DMS79 (cell line): ENCODE results near the gene TMEM109.

Experiments
- DNase-seq: peaks from one replicate; lab custom pipeline; 2025; lab: John Stamatoyannopoulos, UW

TMEM109 gene

DNA sequence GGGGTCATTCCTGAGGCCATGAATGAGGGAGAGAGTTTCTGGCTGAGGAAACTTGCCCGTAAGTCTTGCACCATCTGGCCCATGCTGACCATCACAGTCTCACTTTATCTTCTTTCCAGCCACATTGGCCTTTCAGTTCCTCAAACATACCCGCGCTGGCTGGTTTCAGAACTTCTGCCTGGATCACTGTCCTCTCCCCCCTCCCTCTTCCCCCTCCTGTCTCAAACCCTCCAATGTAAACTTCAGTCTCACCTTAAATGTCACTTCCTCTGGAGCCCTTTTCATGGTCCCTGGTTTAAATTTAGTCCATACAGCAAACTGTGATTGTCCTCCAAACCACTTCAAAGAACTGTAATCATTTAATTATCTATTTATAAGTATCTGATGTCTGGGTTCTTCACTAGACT, 3.7 kb upstream of the TMEM109 start:
- no peak for DNase-seq

DNA sequence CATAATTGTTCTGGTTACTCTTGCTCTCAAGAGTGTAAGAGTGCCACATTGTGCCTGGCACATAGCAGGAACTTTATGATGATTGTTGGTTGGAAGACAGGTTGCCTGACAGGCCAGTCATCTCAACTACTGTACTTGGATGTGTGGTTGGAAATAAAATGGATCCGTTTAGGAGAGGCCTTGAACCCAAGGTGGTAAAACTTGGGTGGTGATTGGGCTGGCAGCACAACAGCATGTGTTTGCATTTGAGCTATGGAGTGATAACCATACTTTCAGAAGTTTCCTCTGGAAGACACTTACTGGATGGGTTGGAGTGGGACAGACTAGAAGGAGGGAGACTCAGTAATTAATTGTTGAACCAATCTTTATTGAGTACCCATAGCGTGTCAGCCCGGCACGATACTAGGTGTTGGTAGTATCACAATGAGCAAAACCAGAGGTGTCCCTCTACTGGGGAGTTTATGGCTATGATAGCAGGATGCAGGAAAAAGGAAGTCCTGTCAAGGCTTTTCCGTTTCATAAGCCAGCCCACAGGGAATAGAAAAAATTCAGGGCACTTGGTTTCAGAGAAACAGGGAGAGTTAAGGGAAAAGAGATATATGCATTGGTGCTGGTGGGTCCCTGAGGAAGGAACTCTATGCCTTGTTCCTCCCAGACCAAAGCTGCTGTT, 3.1 kb upstream of the TMEM109 start:
- no peak for DNase-seq

DNA sequence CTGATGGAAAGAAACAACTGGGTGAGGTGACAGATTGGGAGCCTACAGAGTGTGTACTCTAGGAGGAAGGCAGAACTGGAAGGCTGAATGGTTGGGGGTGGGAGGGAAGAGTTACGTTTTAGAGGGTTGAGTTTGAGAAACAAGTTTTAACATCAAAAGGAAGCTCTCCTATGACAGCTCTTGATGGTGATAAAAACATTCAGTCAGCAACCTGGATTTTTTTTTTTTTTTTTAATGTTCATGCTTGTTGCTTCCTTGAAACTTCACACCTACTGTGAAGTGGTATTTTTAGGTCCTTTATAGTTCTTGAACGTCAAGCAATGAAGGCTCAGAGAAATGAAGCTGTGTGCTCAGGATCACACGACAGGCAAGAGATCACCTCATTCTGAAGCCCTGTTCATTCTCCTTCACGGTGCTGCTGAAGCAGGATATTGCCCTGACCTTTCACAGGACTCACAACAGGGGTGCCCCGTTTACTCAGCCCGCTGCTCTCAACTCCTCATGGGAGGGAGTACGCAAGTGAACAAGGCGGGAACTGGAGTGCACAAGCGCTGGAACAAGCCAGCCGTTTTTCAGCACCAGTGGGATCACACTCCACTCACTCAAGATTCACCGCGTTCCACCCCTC, 1.6 kb upstream of the TMEM109 start:
- peak; percentile 53 for DNase-seq

GRCh38 chr11:60912851-60913528, 968 bp upstream of the TMEM109 start:
- no peak for DNase-seq

DNA sequence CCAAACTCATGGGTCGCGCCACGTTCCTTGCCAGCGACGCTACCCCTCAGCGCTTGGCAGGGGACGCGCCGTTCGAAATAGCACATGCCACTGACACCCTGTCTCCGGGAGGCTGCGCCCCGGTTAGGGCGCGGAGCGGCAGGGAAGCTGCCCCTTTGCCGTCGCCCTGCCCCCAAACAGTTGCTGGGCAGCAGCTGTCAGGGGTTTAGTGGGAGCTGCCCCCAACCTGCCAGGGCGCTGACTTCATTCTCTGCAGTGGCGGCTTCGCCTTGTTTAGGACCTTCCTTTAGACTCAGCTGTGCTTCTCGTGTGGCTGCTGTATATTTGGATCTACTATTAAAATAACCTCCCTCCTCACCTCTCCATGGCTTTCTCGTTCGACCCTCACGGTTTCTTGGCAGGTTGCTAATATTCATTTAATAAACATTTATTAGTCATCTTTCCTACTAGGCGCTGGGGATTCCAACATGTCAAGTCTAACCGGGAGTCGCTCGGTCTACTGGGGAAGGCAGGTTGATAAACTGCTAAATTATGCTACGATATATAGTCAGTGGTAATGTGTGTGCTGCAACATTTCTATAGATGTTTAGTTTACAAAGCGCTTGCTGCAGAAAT, 782 bp downstream of the TMEM109 start:
- no peak for DNase-seq

DNA sequence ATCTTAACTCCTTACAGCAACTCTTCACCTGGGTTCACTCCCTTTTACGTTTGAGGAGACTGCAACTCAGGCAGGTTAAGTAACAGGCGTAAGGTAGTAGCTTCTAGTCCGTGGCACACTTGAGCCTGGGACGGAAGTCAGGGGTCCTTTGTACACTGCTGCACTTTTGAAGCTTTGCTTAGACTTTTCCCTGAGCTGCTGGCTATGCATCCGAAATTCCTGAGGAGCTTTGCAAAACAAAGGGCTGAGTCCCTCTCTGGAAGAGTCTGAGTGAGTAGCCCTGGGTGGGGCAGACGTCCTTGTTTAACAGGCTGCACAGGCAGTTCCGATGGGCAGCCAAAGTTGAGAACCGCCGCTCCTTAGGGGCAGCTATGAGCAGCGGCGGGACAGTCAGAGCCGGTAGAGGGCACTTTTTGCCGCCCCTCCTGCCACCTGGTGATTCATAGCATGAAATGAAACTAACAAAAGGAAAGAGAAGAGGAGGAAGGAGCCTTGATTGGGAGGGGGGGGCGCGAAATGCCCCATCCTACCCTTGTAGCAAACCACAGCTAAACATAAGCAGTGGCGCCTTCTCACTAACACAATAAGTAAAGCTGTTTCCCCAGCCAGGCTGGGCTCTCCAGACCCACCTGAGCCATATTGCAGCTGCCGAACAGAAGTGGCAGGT, 1.4 kb downstream of the TMEM109 start:
- DNase-seq: peak; percentile 67

DNA sequence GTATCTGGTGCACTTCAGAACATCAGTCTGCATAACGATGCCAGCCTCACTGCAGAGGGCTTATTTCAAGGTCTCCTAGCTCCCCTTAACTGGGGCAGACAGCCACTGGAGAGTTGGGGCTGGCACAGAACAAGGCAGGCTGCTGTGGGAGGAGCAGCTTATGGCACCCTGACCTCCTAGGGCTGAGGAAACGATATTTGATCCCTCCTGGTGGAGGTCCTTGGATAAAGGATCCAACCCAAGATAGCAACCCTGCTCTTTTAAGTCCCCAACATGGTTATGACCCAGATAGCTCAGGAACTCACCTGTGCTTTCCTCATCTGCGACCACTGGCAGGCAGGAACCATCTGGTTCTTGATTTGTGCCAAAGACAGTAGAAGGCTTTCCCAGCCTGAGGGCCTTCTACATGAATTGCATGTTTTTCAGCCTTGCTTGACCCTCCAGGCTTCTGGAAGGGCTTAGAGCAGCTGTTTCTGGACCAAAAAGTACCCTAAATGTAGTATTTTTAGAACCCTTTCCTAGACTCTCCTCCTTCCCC, 2.8 kb downstream of the TMEM109 start:
- no peak for DNase-seq

DNA sequence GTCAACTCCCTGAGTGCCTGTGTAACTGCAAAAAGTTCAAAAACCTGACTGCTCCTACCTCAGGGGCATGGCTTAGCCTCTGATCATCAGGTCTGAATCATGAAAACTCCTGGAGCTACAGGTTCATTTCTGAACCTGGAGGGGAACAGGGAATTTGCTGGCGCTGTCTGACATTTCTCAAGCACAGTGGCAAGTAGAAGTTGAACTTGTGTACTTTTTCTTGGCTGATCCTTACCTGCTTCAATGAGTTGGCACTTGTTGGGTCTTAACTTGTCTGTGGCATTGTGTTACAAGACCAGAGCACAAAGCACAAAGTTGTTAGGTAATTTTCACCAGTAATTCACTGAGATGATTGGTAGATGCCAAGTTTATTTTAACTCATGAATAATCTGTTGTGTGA, 3.3 kb downstream of the TMEM109 start:
- no peak for DNase-seq

DNA sequence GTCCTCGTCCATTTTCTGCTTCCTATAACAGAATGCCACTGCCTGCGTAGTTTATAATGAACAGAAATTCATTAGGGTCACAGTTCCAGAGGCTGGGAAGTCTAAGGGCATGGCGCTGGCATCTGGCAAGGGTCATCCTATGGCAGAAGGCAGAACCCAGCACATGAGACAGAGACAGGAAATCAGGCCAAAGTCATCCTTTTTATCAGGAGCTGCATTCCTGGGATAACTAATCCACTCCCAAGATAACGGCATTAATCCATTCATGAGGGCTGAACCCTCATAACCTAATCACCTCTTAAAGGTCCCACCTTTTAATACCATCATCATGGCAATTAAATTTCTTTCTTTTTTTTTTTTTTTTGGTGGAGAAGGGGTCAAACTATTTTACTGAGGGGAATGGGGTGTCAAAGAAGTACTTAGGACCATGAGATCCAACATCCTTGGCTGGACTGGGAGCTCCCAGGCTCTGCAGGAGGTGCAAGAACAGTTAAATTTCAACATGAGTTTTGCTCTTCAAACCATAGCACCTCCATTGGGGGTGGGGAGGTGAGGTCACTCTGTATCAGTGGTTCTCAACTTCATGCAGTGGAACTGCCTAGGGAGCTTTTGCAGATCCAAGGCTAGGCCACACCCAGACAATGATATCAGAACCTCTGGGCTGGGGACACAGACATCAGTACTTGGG, 4.4 kb downstream of the TMEM109 start:
- DNase-seq: no peak

DNA sequence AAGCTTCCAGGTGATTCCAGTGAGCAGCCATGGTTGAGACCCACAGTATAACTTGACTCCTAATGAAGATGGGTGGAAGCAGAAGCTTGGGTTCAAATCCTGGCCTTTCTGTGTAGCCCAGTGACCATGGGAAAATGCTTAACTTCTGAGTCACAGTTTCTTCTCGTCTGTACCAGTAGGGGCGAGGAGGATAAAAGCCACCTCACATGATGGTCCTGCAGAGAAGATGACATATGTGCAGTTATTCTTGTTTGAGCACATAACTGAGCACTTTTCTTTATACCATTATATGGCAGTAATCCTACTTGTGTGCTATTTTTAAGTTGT, 4.9 kb downstream of the TMEM109 start:
- no peak for DNase-seq

DNA sequence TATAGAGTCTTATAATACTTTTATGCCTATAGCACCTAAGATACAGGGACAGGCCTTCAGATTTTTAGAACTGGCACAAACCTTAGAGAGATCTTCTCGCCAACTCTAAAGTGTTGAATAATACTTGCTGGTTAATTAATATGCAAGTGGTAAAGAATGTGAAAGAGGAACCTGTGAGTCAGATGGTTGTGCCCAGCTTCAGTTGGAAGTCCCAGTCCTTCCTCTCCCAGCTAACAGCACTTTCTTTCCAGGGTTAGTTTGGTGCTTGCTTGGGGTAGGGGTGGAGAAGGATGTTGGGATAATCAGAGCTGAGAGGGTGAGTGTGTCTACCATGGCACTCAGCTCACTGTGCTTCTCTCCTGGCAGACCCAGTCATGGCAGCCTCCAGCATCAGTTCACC, 5.4 kb downstream of the TMEM109 start:
- no peak for DNase-seq

- no peak for DNase-seq
Measured at GRCh38 chr11:60919956-60920355, 6.0 kb downstream of the TMEM109 start.

DNA sequence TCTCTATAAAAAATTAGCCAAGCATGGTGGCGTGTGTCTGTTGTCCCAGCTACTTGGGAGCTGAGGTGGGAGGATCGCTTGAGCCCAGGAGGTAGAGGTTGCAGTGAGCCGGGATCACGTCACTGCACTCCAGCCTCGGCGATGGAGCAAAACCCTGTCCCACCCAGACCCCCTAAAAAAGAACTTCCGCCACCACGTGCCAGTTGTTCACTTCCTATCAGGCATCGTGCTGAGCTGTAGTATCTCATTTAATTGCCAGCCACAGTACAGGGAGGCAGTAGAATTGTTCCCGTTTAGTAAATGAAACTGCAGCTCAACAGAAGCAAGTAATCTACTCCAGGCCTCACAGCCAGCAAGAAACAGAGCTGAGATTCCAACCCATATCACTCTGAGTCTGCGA, 7.3 kb downstream of the TMEM109 start:
- DNase-seq: no peak

- no peak for DNase-seq
Measured at GRCh38 chr11:60921777-60922335, 7.9 kb downstream of the TMEM109 start.

- no peak for DNase-seq
Measured at GRCh38 chr11:60922906-60923305, 8.9 kb downstream of the TMEM109 start.

DNA sequence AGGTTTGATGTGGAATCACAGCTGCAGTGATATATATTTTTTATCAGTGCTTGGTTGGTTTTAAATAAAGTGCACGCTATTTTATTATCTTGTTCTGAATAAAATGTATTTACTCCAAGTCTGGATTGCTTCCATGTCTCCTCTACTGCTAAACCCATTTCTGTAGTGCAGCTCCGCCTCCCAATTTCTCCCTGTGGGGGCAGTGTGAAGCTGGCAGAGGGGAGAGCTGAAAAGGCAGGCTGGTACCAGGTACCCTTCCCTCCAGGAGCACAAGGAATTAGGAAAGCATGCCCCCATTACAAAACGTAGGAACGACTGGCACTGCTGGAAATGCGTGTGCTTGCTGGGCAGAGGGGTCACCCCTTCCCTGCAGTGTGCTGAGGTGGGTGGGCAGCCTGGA, 9.4 kb downstream of the TMEM109 start:
- DNase-seq: no peak

DNA sequence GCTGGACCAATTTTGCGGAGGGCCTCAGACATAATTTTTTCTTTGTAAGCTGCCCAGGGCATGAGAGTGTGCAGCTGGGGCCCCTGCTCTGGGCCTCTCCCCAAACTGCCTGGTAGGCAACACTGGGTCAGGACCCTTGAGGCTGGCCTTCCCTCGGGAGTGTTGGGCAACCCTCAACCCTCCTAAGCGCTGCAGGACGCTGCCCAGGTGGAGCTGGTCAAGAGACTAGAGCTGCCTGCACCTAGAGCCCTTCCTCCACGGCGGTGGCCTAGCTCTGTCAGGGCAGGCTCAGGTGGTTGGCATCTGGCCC, 9.8 kb downstream of the TMEM109 start:
- DNase-seq: no peak

- DNase-seq: peak; percentile 13
Measured at GRCh38 chr11:60924110-60924905, 10.3 kb downstream of the TMEM109 start, which contains the start of gene TMEM132A. Gene TMEM132A, plus strand, starts transcription at chr11:60924460. Its CDS starts 174 bp downstream, at chr11:60924634.

DNA sequence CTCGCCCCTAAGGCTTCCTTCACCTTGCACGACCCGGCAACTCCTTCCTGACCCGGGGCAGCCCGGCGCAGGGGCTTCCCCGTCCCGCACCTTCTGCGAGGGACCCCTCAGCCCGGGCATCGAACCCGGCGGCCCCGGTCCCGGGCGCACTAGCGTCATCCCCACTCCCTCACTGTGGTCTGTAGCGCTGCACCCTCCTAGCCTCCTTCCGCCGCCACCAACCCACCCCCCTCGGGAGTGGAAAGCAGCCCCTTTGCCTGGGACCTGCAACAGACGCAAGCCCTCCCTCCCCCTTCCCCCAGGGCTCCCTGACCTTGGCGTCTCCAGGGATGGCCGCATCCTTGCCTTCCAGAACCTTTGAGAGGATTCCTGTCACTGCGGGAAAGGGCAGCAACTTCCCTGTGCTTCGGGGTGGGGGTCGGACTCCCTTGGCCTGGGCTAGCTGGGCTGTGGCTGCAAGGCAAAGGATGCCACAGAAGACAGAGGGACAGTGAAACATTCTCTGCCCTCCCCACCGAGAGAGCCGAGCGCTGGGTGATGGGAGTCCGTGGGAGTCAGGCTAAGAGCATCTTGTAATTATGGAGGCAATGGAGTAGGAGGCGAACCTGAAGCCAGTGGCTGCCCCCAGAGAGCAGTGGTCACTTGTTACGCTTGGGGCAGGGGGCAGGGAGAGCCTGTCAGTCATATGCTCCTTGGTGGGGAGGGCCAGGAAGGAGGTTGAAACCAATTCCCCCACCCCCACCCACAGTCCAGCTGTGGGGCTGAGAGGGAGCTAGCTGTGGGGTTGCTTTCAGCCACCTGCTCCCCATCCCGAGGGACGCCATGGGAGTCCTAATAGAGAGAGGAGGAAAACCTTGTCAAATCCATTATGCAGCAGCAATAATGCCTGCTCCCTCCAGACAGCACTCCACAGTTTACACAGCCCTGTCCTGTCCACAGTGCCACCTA, 11.2 kb downstream of the TMEM109 start:
- DNase-seq: no peak
